Mucosa of descending colon (tissue), 3 donors: Measurements from ENCODE around the gene LAMA2. TPM values are rescaled to one million over a fixed set of nuclear protein-coding genes. Genes with fewer than 3 reads are reported as not detected.
"Not testable (repeated sequence)": the region's sequence is repeated elsewhere in the genome, so short reads cannot be mapped to it uniquely, and the experiment has no call there.

Experiments
- ATAC-seq: fragments of 200-7000 bp; cut with Tn5 transposase; one replicate; pipeline ENCODE4 v1.9.1; 2020; ENCODE audit warnings: mild to moderate bottlenecking, moderate library complexity
- DNase-seq, 3 donors: peaks; one replicate each; pipeline ENCODE4 v3.0.0-alpha.2; 2020
- H3K36me3 ChIP-seq: fragments of 200-600 bp; one replicate; pipeline ENCODE4 v1.8.0; 2021; ENCODE audit warnings: low read depth, mild to moderate bottlenecking
- H3K4me1 ChIP-seq: fragments of 200-600 bp; one replicate; pipeline ENCODE4 v1.8.0; 2021; ENCODE audit warnings: low read depth, mild to moderate bottlenecking
- H3K4me3 ChIP-seq: fragments of 200-600 bp; one replicate; pipeline ENCODE4 v1.8.0; 2021; ENCODE audit warnings: mild to moderate bottlenecking
- H3K9me3 ChIP-seq: fragments of 200-600 bp; one replicate; pipeline ENCODE4 v1.8.0; 2021; ENCODE audit warnings: mild to moderate bottlenecking
- CTCF ChIP-seq: fragments of 200-600 bp; IDR thresholded peaks from one replicate; pipeline ENCODE4 v1.8.0; 2022; ENCODE audit warnings: antibody characterized with exemption, mild to moderate bottlenecking
- intact Hi-C, 2 donors: fragments of 100-400 bp; cut with DNase I in 1 of 2; cut with micrococcal nuclease in 1 of 2; formaldehyde crosslinking; loops; one replicate each; pipeline versions ENCODE4 v1.11.0 to v1.11.1; 2022; cut with DNase I, micrococcal nuclease
- total RNA-seq, 3 donors: library from RNA; stranded (reverse); fragmentation: NEBNext Ultra II Directional in 2 of 3; extraction: Animal tissue kit (Norgen Biotek cat#: 25700) in 2 of 3; gene quantifications; one replicate each; pipeline versions ENCODE4 v1.2.1 to v1.2.4, GENCODE V29; 2021 to 2023
- donor health status: DM: no; HTN: no; CAD: no; lungs with moderate emphysema.
- donor health status: DM: no; HTN: no; CAD: no.
- donor health status: DM: no; HTN: yes; CAD: no.

Gene LAMA2
- total RNA-seq, 3 donors from 2014 or later = 3.6 to 29.4 (median 18.4) TPM

GRCh38 chr6:129047834-129048233 is 164.9 kb downstream of the LAMA2 start:
- no peaks in the 10 kb centered on the region for H3K4me1 ChIP-seq
- no peak for TF ChIP-seq CTCF
- DNase-seq = no peak
- H3K4me3 ChIP-seq = no peak overlapping the region
- no peaks in the 10 kb centered on the region for H3K36me3 ChIP-seq
- no peak for ATAC-seq
- H3K9me3 ChIP-seq = no peaks in the 10 kb centered on the region
- intact Hi-C loops = no loop called here

DNA sequence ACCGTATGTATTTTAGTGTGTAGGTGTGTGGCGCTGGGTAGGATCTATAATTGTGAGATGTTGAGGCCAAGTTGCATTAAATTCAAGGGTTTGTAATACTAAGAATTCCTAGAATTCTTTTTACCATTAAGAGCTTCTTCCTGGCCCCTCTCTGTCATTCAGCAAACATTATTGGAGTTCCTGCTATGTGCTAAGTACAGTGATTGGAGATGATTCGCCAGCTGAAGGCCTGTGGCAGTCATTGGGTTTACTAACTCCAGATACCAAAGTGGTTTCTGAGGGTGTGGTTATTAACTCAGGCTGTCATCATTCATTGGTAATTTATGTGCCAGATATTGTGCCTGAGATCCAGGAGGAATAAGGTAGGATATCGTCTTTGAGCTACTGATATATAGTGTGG is 167.1 kb downstream of the LAMA2 start:
- no peaks in the 10 kb centered on the region for H3K36me3 ChIP-seq
- ATAC-seq (no peak), DNase-seq (no peak)
- no peak overlapping the region for H3K4me3 ChIP-seq
- intact Hi-C loops = no loop called here
- no peaks in the 10 kb centered on the region for H3K9me3 ChIP-seq
- H3K4me1 ChIP-seq = no peaks in the 10 kb centered on the region
- TF ChIP-seq CTCF = no peak

DNA sequence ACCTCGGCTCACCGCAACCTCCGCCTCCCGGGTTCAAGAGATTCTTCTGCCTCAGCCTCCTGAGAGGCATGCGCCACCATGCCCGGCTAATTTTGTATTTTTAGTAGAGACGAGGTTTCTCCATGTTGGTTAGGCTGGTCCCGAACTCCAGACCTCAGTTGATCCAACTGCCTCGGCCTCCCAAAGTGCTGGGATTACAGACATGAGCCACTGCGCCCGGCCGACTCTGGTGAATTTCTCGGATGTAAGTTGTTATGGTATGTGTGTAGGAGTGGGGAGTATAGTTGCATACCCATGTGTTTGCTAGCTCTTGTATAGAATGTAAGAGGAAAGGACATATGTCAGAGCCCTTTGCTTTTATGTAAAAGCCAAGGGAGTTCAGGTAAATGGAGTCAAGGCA is 170.2 kb downstream of the LAMA2 start:
- ATAC-seq, intact Hi-C loops: not testable (repeated sequence)

GRCh38 chr6:129055796-129056195 is 172.9 kb downstream of the LAMA2 start:
- no peak for TF ChIP-seq CTCF
- Histone ChIP-seq H3K36me3 (no peaks in the 10 kb centered on the region), H3K4me3 (no peak overlapping the region), H3K4me1 (no peaks in the 10 kb centered on the region), H3K9me3 (no peaks in the 10 kb centered on the region)
- DNase-seq (no peak), ATAC-seq (no peak)
- intact Hi-C loops = no loop called here

More for the DNA sequence above, 170.2 kb downstream of the LAMA2 start:
- H3K36me3 ChIP-seq, H3K4me3 ChIP-seq, DNase-seq, H3K9me3 ChIP-seq, H3K4me1 ChIP-seq: not testable (repeated sequence)

GRCh38 chr6:129059650-129060049 is 176.7 kb downstream of the LAMA2 start:
- Histone ChIP-seq H3K36me3 (no peaks in the 10 kb centered on the region), H3K9me3 (no peaks in the 10 kb centered on the region), H3K4me3 (no peak overlapping the region), H3K4me1 (no peaks in the 10 kb centered on the region)
- intact Hi-C loops = no loop called here
- ATAC-seq = no peak
- no peak for TF ChIP-seq CTCF
- no peak for DNase-seq

- Histone ChIP-seq H3K4me1 (no peaks in the 10 kb centered on the region), H3K4me3 (no peak overlapping the region), H3K9me3 (no peaks in the 10 kb centered on the region), H3K36me3 (no peaks in the 10 kb centered on the region)
- no peak for ATAC-seq
- DNase-seq = no peak
- intact Hi-C loops = no loop called here
- no peak for TF ChIP-seq CTCF
Observed at GRCh38 chr6:129069006-129069405, 186.1 kb downstream of the LAMA2 start.
